ENCODE data around the gene LYRM1.

LYRM1 gene

DNA sequence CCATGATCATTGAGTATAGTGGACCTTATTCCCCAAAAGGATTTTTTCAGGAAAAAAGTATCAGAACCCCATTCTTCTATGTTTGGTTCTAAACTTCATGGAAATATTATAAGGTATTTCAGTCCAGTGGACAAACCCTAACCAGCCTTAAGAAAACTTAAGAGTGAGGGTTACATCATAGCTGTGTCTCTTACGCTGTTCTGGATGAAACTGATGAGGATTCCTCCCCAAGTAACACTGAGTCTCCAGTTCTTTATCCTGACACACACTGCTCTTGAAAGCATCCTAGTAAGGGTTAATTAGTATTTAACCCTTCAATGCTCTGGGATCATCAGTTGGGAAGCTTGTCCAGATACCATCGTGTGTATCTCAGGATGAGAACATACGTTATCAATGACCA is 5.0 kb downstream of the LYRM1 start:
- no peaks in the 10 kb centered on the region for H3K27me3 ChIP-seq
- TF ChIP-seq, protein P1, sequence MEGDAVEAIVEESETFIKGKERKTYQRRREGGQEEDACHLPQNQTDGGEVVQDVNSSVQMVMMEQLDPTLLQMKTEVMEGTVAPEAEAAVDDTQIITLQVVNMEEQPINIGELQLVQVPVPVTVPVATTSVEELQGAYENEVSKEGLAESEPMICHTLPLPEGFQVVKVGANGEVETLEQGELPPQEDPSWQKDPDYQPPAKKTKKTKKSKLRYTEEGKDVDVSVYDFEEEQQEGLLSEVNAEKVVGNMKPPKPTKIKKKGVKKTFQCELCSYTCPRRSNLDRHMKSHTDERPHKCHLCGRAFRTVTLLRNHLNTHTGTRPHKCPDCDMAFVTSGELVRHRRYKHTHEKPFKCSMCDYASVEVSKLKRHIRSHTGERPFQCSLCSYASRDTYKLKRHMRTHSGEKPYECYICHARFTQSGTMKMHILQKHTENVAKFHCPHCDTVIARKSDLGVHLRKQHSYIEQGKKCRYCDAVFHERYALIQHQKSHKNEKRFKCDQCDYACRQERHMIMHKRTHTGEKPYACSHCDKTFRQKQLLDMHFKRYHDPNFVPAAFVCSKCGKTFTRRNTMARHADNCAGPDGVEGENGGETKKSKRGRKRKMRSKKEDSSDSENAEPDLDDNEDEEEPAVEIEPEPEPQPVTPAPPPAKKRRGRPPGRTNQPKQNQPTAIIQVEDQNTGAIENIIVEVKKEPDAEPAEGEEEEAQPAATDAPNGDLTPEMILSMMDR (IDR thresholded peaks at IDR 0.05; ENCODE audit: low read depth, low read length) = no peak
- H3K36me3 ChIP-seq = no peaks in the 10 kb centered on the region
- H3K9me3 ChIP-seq = no peaks in the 10 kb centered on the region
- no peaks in the 10 kb centered on the region; the same call in 1 of the 2 replicates for H3K4me1 ChIP-seq
- no peak for DNase-seq
- no peak overlapping the region for H3K4me3 ChIP-seq (ENCODE audit: low read depth, low read length)

DNA sequence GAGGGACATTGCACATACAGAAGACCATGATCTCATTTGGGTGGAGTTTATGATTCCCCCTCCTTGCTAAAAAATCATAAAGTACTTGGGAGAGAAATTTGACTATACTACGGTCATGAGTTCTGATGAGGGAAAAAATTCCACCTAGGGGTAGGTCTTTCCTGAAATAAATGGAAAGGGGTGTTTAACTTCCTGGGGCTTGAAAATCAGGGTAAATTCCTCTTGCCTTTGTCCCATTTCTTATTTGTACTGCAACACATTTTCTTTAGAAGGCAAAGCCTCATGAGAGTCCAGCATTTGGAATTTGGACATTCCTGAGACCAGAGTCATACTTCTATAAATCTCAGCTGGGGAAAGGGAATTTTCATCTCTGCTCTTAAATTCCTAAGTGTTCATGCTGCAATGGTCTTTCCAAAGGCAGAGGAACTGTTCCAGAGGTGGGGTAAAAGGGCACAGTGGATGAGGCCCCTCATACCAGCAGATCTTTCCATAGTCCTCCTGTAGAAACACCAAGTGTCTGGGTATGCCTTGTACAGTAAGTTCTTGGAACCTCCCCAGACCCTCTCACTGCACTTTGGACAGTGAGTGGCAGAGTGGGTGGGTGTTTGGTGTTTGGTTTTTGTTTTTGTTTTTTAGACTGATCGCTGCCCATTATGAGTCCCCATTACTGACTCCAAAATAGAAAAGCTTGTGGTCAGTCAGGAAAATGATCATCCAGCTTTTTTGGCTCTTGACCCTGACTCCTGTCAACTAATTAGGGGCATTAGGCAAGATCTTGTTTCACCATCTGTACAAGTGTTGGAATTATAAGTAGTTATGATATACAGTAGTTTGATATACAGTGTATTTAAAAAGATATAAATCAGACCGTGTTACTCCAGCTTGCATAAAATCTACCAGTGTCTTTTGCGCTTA is 6.0 kb downstream of the LYRM1 start:
- H3K4me3 ChIP-seq (ENCODE audit: low read depth, low read length) = no peak overlapping the region
- H3K27me3 ChIP-seq = no peaks in the 10 kb centered on the region
- DNase-seq = no peak
- no peaks in the 10 kb centered on the region for H3K36me3 ChIP-seq
- TF ChIP-seq, protein P1 (IDR thresholded peaks at IDR 0.05; ENCODE audit: low read depth, low read length) = no peak
- no peaks in the 10 kb centered on the region; the same call in 1 of the 2 replicates for H3K4me1 ChIP-seq
- H3K9me3 ChIP-seq = no peaks in the 10 kb centered on the region

DNA sequence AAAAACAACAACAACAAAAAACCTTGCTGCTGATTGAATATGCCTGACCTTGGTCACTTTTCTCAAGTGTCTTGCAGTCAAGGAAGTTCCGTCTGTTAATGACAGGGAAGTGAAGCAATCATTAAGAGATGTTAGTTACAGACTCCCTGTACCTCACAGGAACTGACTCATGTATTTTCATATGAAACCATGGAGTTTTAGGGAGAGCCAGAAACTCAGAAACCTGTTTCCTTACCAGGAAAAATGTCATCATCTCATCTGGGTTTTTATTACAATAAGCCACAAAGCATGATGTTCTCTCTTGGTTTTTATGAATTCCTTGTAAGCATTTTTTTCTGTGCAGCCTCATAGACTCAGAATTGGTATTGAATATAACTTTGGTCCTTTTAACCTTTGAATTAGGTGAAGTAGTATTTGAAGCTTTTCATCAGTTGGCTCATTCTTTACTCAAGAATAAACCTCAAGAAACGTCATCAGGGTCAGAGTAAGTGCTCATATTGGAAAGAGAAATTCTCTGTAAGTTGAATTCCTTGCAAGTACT is 10.3 kb downstream of the LYRM1 start:
- no peak for DNase-seq
- Histone ChIP-seq H3K9me3 (no peaks in the 10 kb centered on the region), H3K4me1 (0 out of 2 replicates have a peak, but pooled peaks cover 4% of the 10 kb centered on the region), H3K4me3 (ENCODE audit: low read depth, low read length) (no peak overlapping the region), H3K36me3 (no peaks in the 10 kb centered on the region), H3K27me3 (no peaks in the 10 kb centered on the region)
- TF ChIP-seq, protein P1 (IDR thresholded peaks at IDR 0.05; ENCODE audit: low read depth, low read length) = no peak

DNA sequence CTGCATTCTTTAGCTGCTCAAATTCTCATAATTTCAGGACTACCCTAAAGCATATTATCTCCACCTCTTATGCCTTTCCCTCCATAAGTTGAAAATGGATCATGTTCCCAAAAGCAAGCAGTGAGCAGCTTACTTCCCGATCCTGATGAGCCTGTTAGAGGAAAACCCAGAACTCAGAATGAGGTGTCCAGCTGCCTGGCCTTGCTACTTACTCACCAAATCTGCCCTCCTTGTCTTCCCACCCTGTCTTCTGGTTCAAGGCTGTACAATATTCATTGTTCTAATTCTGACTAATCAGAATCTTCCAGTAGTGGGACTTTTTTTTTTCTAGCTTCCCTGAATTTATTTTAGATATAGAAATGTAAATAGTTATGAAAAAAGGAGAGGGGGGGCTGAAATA is 10.8 kb downstream of the LYRM1 start:
- H3K36me3 ChIP-seq = no peaks in the 10 kb centered on the region
- H3K4me1 ChIP-seq = 0 out of 2 replicates have a peak, but pooled peaks cover 4% of the 10 kb centered on the region
- H3K4me3 ChIP-seq (ENCODE audit: low read depth, low read length) = no peak overlapping the region
- no peaks in the 10 kb centered on the region for H3K27me3 ChIP-seq
- DNase-seq = no peak
- H3K9me3 ChIP-seq = no peaks in the 10 kb centered on the region
- TF ChIP-seq, protein P1 (IDR thresholded peaks at IDR 0.05; ENCODE audit: low read depth, low read length) = no peak

DNA sequence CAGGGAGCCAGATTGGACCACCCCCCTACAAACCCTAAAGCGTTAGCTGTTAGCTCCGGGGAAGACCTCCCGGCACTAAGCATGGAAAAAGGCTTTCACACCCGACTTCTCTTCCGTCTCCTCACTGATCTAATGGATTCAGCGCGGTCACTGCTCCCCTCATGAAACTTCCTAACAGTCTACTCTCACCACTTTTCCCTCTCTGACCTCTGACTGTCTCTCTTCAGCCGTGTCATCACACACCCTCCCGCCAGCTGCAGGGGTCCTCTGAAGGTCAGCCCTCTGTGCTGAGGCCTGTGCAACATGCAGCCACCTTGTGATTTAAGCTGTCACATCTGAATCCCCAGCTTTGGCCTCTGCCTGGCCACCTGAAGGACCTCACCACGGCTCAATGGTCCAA is 15.7 kb downstream of the LYRM1 start:
- TF ChIP-seq, protein P1 (IDR thresholded peaks at IDR 0.05; ENCODE audit: low read depth, low read length) = no peak
- H3K4me3 ChIP-seq (ENCODE audit: low read depth, low read length) = no peak overlapping the region
- H3K27me3 ChIP-seq = no peaks in the 10 kb centered on the region
- H3K36me3 ChIP-seq = no peaks in the 10 kb centered on the region
- no peaks in the 10 kb centered on the region for H3K9me3 ChIP-seq
- H3K4me1 ChIP-seq = 0 out of 2 replicates have a peak, but pooled peaks cover 4% of the 10 kb centered on the region
- no peak for DNase-seq

DNA sequence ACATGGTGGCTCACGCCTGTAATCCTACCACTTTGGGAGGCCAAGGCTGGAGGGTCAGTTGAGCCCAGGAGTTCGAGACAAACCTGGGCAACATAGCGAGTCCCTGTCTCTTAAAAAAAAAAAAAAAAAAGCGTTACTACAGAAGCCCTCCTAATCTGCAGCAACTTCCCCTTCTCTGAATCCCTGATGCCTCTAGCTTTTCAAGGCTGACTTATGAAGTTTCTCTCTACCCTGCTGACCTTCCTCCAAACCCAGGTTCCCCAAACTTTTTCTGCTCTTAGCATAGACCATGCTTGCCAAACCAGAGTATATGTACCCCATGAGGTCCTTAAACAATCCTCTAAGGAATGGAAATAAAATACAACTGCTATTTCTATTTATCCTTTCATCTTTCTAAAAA is 16.4 kb downstream of the LYRM1 start:
- TF ChIP-seq, protein P1 (IDR thresholded peaks at IDR 0.05; ENCODE audit: low read depth, low read length) = no peak
- no peaks in the 10 kb centered on the region for H3K27me3 ChIP-seq
- no peaks in the 10 kb centered on the region for H3K36me3 ChIP-seq
- no peaks in the 10 kb centered on the region for H3K9me3 ChIP-seq
- H3K4me3 ChIP-seq (ENCODE audit: low read depth, low read length) = no peak overlapping the region
- no peak for DNase-seq
- 0 out of 2 replicates have a peak, but pooled peaks cover 4% of the 10 kb centered on the region for H3K4me1 ChIP-seq
